ENCODE results near the gene ZFP91. TPM values are rescaled to one million over a fixed set of nuclear protein-coding genes. Genes with fewer than 3 reads are reported as not detected.
A peak's percentile ranks its signal among the peaks of the same experiment; 100 is the strongest.

The ZFP91 gene
- total RNA-seq, 1 donor from 2014 or later = 52.9 TPM

- H3K9me3 Mint-ChIP-seq = peaks cover 3% of the 10 kb centered on the region
- ChIA-PET CTCF (interaction anchor here (0.5 to 2.4 kb wide), 8 partner anchors 19 to 503 kb away, joined by 3 to 20 read pairs (median 4); no protein-coding TSS in a partner anchor), POLR2A (interaction anchor here (1.5 to 2.0 kb wide), 2 partner anchors 77 to 481 kb away, joined by 3 to 5 read pairs; no protein-coding TSS in a partner anchor)
- no peak overlapping the region for H3K27ac Mint-ChIP-seq
- H3K36me3 Mint-ChIP-seq (ENCODE audit: low read depth) = no peaks in the 10 kb centered on the region
- H3K4me3 Mint-ChIP-seq = no peak overlapping the region
- peak; percentile 99 for ATAC-seq (ENCODE audit: low read depth)
- H3K27me3 Mint-ChIP-seq = no peaks in the 10 kb centered on the region
- peak; percentile 25 for TF ChIP-seq CTCF (IDR thresholded peaks at IDR 0.05)
- DNase-seq = peak; percentile 69
- peaks cover 5% of the 10 kb centered on the region for H3K4me1 Mint-ChIP-seq
- intact Hi-C loops (cut with micrococcal nuclease) = loop anchor here (1.0 to 10.0 kb wide), 6 partner anchors 21 to 781 kb away; partner anchors contain the start of gene OR5A1
Observed at GRCh38 chr11:58654079-58654907, 75.4 kb downstream of the ZFP91 start.

DNA sequence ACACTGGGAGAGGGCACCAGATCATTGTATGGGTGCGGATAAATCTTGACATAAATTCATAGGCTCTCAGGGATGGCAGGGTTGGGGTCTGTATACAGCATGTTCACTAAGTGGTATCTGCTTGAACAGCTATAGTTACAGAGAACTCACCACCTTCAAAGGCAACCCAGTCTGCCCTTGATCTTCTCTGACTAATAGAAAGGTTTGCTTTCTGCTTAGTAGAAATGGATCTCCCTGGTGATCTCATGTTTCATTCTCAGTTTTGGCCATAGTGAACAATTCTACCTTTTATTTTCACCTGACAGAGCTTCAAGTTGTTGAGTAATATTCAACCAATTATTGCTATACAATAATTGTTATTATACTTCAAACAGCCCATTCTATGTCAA is 76.0 kb downstream of the ZFP91 start:
- H3K36me3 Mint-ChIP-seq (ENCODE audit: low read depth) = no peaks in the 10 kb centered on the region
- H3K4me1 Mint-ChIP-seq = peaks cover 5% of the 10 kb centered on the region
- no peaks in the 10 kb centered on the region for H3K27me3 Mint-ChIP-seq
- H3K9me3 Mint-ChIP-seq = peaks cover 3% of the 10 kb centered on the region
- H3K4me3 Mint-ChIP-seq = no peak overlapping the region
- ATAC-seq (ENCODE audit: low read depth) (no peak), DNase-seq (no peak)
- H3K27ac Mint-ChIP-seq = no peak overlapping the region
- intact Hi-C loops (cut with micrococcal nuclease) = loop anchor here (1.0 to 10.0 kb wide), 6 partner anchors 20 to 780 kb away; partner anchors contain the start of gene OR5A1
- POLR2A ChIA-PET = interaction anchor here (1.5 to 2.0 kb wide), 2 partner anchors 78 to 481 kb away, joined by 3 to 5 read pairs; no protein-coding TSS in a partner anchor
- TF ChIP-seq CTCF (IDR thresholded peaks at IDR 0.05) = no peak
- CTCF ChIA-PET = interaction anchor here (0.5 to 2.4 kb wide), 11 partner anchors 19 to 503 kb away, joined by 3 to 20 read pairs (median 3); no protein-coding TSS in a partner anchor

- ATAC-seq (ENCODE audit: low read depth) (no peak), DNase-seq (no peak)
- no peak overlapping the region for H3K27ac Mint-ChIP-seq
- H3K4me3 Mint-ChIP-seq = no peak overlapping the region
- ChIA-PET POLR2A (interaction anchor here (2.0 kb wide), 1 partner anchor 479 kb away, joined by 5 read pairs; no protein-coding TSS in a partner anchor), CTCF (interaction anchor here (1.4 kb wide), 1 partner anchor 132 kb away, joined by 3 read pairs; no protein-coding TSS in a partner anchor)
- intact Hi-C loops (cut with micrococcal nuclease) = loop anchor here (10.0 kb wide), 1 partner anchor 778 kb away; the partner anchor contains the start of gene OR5A1
- no peak for TF ChIP-seq CTCF (IDR thresholded peaks at IDR 0.05)
- no peaks in the 10 kb centered on the region for H3K36me3 Mint-ChIP-seq (ENCODE audit: low read depth)
- no peaks in the 10 kb centered on the region for H3K27me3 Mint-ChIP-seq
- no peaks in the 10 kb centered on the region for H3K9me3 Mint-ChIP-seq
- H3K4me1 Mint-ChIP-seq = peaks cover 5% of the 10 kb centered on the region
Observed at GRCh38 chr11:58656348-58656747, 77.5 kb downstream of the ZFP91 start.

GRCh38 chr11:58658623-58659022 is 79.8 kb downstream of the ZFP91 start:
- POLR2A ChIA-PET = no interaction called here
- H3K27ac Mint-ChIP-seq = no peak overlapping the region
- CTCF ChIA-PET = no interaction called here
- H3K9me3 Mint-ChIP-seq = no peaks in the 10 kb centered on the region
- H3K4me1 Mint-ChIP-seq = peaks cover 5% of the 10 kb centered on the region
- no peak for DNase-seq
- TF ChIP-seq CTCF (IDR thresholded peaks at IDR 0.05) = no peak
- H3K4me3 Mint-ChIP-seq = no peak overlapping the region
- H3K36me3 Mint-ChIP-seq (ENCODE audit: low read depth) = no peaks in the 10 kb centered on the region
- no peak for ATAC-seq (ENCODE audit: low read depth)
- intact Hi-C loops (cut with micrococcal nuclease) = loop anchor here (10.0 kb wide), 1 partner anchor 776 kb away; the partner anchor contains the start of gene OR5A1
- peaks cover 13% of the 10 kb centered on the region for H3K27me3 Mint-ChIP-seq

GRCh38 chr11:58659404-58659803 is 80.5 kb downstream of the ZFP91 start:
- ATAC-seq (ENCODE audit: low read depth) = no peak
- CTCF ChIA-PET = interaction anchor here (1.0 kb wide), 1 partner anchor 399 kb away, joined by 3 read pairs; no protein-coding TSS in a partner anchor
- Mint-ChIP-seq H3K27me3 (peaks cover 13% of the 10 kb centered on the region), H3K9me3 (no peaks in the 10 kb centered on the region), H3K4me1 (peaks cover 1% of the 10 kb centered on the region), H3K4me3 (no peak overlapping the region), H3K27ac (no peak overlapping the region), H3K36me3 (ENCODE audit: low read depth) (no peaks in the 10 kb centered on the region)
- no peak for DNase-seq
- intact Hi-C loops (cut with micrococcal nuclease) = loop anchor here (10.0 kb wide), 1 partner anchor 775 kb away; the partner anchor contains the start of gene OR5A1
- POLR2A ChIA-PET = no interaction called here
- no peak for TF ChIP-seq CTCF (IDR thresholded peaks at IDR 0.05)
